Ureter (tissue), 1 donor: ENCODE measurements around the gene EXD3. TPM values are rescaled to one million over a fixed set of nuclear protein-coding genes. Genes with fewer than 3 reads are reported as not detected.
A peak's percentile ranks its signal among the peaks of the same experiment; 100 is the strongest.

Experiments used
- DNase-seq: peaks from one replicate; pipeline ENCODE4 v3.0.0-alpha.2; 2020; ENCODE audit warnings: low spot score
- total RNA-seq: library from RNA; stranded (reverse); gene quantifications from one replicate; pipeline ENCODE4 v1.2.4, GENCODE V29; 2023
- donor health status: DM: yes; HTN: yes; CAD: no.

The EXD3 gene
- total RNA-seq, 1 donor from 2014 or later = 43.0 TPM

GRCh38 chr9:137294681-137295237, 128.2 kb downstream of the EXD3 start:
- DNase-seq = no peak

GRCh38 chr9:137294091-137294680, 128.8 kb downstream of the EXD3 start:
- no peak for DNase-seq

- DNase-seq = no peak
Observed at GRCh38 chr9:137293482-137294090, 129.4 kb downstream of the EXD3 start.

- no peak for DNase-seq
Observed at GRCh38 chr9:137293094-137293481, 129.9 kb downstream of the EXD3 start.

DNA sequence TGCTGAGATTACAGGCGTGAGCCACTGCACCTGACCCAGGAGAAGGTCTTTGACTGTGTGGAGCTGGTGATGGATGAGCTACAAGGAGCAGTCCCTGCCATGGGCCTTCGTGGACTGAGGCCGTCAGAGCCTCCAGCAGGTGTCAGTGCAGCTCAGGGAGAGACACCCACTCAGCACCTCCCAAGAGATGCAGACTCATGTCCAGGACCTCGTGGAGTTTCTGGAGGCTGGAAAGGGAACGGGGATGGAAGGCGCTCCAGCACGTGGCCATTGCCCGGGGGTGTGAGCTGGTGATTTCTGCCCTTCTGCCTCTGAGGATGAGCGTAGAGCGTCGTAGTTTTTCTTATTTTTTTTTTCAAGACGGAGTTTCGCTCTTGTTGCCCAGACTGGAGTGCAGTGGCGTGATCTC, 136.0 kb downstream of the EXD3 start:
- no peak for DNase-seq

GRCh38 chr9:137281345-137282116, 141.4 kb downstream of the EXD3 start:
- DNase-seq = no peak

- no peak for DNase-seq
Observed at GRCh38 chr9:137280474-137281344, 142.3 kb downstream of the EXD3 start.

- no peak for DNase-seq
Observed at GRCh38 chr9:137279741-137280473, 143.1 kb downstream of the EXD3 start.

DNA sequence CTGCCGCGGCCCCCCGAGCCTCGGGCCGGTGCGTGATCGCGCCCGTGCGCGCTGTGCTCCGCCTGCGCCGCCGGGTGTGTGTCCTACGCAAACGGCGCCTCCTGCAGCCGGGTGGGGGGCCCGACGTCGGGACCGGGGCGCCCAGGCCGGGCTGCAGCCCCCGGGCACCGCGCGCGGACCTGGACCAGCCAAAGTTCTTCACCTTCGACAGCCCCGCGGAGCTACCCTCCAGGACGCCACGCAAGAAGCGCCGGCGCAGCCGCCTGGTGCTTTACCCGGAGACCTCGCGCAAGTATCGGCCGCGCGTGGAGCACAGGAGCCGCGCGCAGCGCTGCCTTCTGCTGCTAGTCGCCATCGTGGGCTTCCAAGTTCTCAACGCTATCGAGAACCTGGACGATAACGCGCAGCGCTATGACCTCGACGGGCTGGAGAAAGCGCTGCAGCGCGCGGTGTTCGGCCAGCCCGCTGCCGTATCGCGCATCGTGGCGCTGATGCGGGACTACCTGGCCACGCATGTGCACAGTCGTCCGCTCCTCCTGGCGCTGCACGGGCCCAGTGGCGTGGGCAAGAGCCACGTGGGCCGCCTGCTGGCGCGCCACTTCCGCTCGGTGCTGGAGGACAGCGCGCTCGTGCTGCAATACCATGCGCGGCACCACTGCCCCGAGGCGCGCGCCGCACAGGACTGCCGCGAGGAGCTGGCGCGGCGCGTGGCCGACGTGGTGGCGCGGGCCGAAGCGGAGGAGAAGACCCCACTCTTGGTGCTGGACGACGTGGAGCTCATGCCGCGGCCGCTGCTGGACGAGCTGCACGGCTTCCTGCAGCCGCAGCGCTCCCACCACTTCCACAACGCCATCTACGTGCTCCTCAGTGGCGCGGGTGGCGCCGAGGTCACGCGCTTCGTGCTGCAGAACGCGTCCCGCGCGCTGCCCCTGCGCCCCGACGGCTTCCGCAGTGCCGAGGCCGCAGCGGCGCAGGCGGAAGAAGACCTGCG, 143.9 kb downstream of the EXD3 start:
- no peak for DNase-seq

- DNase-seq = no peak
Observed at GRCh38 chr9:137278061-137278701, 144.8 kb downstream of the EXD3 start.

DNA sequence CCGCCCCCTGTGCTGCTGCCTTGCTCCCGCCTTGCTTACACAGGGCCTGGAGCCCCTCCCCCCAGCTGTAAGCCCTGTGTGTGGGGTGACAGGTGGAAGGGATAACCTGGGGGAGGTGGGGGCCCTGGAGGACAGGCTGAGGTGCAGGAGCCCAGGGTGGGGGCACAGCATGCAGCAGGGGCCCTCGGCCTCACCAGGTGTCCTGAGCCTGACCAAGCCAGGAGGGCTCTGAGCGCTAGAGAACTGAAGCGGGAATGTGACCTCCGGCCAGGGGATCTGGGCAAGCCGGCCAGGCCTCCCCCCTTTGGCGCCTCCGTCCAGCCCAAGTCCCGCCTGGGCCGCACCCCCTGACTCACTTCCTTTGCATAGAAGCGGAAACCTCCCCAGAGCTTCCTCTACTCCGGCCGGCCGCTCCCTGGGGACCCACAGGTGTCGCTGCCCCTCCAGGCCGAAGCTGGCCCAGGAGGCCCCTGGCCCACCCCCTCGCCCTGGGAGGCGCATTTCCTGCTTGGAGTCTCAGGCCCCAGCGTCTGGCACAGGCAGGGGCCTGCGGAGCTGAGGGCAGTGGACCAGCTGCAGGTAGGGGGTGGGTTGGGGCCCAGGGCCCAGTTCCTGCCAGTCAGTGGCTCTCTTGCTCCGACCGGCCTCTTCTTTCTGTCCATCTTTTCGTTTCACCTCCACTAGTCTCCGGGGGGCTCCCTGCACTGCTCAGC, 145.5 kb downstream of the EXD3 start, which contains the start of gene TOR4A:
Gene TOR4A (plus strand): TSS at position 398 of the 713 bp plus-strand sequence. CDS start 964 bp downstream, outside the sequence.
- DNase-seq = peak; percentile 90

GRCh38 chr9:137276473-137277328, 146.3 kb downstream of the EXD3 start:
- DNase-seq = peak; percentile 87

- no peak for DNase-seq
Observed at GRCh38 chr9:137275588-137276472, 147.1 kb downstream of the EXD3 start.

DNA sequence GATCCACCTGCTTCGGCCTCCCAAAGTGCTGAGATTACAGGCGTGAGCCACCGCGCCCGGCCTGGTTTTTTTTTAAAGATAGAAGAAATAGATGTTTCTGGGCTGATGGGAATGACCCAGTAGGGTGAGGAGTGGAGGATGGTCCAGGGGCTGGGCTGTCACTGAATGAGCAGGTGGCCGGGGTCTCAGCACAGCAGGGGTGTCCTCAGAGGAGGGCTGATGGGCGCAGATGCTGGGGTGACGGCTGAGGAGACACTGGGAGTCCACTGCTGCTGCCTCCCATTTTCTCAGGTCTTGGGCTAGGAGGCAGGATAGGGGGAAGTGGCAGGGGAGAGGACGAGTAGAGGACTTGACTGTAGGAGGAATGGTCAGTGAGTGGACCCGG, 147.8 kb downstream of the EXD3 start:
- no peak for DNase-seq

GRCh38 chr9:137273611-137274320, 149.2 kb downstream of the EXD3 start:
- no peak for DNase-seq

- DNase-seq = no peak
Observed at GRCh38 chr9:137273095-137273490, 149.9 kb downstream of the EXD3 start.
